GM12878 (cell line): ENCODE results near the gene SELPLG. TPM values are rescaled to one million over a fixed set of nuclear protein-coding genes. Genes with fewer than 3 reads are reported as not detected.
A peak's percentile ranks its signal among the peaks of the same experiment; 100 is the strongest.

Experiments used
- ATF7 ChIP-seq: fragments of 450-650 bp; IDR thresholded peaks from 2 replicates; pipeline ENCODE4 v1.6.1; 2016; ENCODE audit warnings: low read depth, mild to moderate bottlenecking
- CBFB ChIP-seq: IDR thresholded peaks from 2 replicates; pipeline ENCODE4 v1.6.1; 2016; ENCODE audit warnings: antibody characterized with exemption, low read depth
- CEBPB ChIP-seq, 2 experiments: fragments of 150-350 bp in 1 of 2; IDR thresholded peaks; 2 replicates each; pipeline ENCODE4 v1.6.1; 2012 to 2014; ENCODE audit warnings: low read depth in 2 of 2, low read length in 2 of 2, borderline replicate concordance in 1 of 2, inconsistent platforms in 1 of 2
- HDGF ChIP-seq: fragments of 450-650 bp; IDR thresholded peaks from 2 replicates; pipeline ENCODE4 v1.6.1; 2016; ENCODE audit warnings: antibody characterized with exemption
- KDM1A ChIP-seq: fragments of 200-600 bp; sonication (generic); IDR thresholded peaks from 2 replicates; pipeline ENCODE4 v1.6.1; 2016; ENCODE audit warnings: borderline replicate concordance
- PAX5 ChIP-seq: IDR thresholded peaks from 2 replicates; pipeline ENCODE4 v1.6.1; 2011; ENCODE audit warnings: low read depth, low read length, borderline replicate concordance
- PAX8 ChIP-seq: fragments of 450-650 bp; IDR thresholded peaks from 2 replicates; pipeline ENCODE4 v1.6.1; 2017; ENCODE audit warnings: mild to moderate bottlenecking, moderate library complexity
- PKNOX1 ChIP-seq: fragments of 450-650 bp; IDR thresholded peaks from 2 replicates; pipeline ENCODE4 v1.6.1; 2016; ENCODE audit warnings: mild to moderate bottlenecking
- RAD51 ChIP-seq: fragments of 450-650 bp; IDR thresholded peaks from 2 replicates; pipeline ENCODE4 v1.6.1; 2016; ENCODE audit warnings: moderate library complexity, mild to moderate bottlenecking, inconsistent platforms
- RBBP5 ChIP-seq: fragments of 200-600 bp; sonication (generic); conservative IDR thresholded peaks from 2 replicates; pipeline ENCODE4 v1.6.1; 2016
- RFX5 ChIP-seq: IDR thresholded peaks from 2 replicates; pipeline ENCODE4 v1.6.1; 2011; ENCODE audit warnings: low read depth, low read length, improper control_type of control experiment
- SMC3 ChIP-seq: IDR thresholded peaks from 2 replicates; pipeline ENCODE4 v1.6.1; 2011; ENCODE audit warnings: low read length, improper control_type of control experiment, borderline replicate concordance
- SREBF1 ChIP-seq: IDR thresholded peaks from 2 replicates; pipeline ENCODE4 v1.6.1; 2012; ENCODE audit warnings: mild to moderate bottlenecking, low read length
- WRNIP1 ChIP-seq: IDR thresholded peaks from 2 replicates; pipeline ENCODE4 v1.6.1; 2011; ENCODE audit warnings: low read depth, low read length, improper control_type of control experiment, borderline replicate concordance
- ZNF217 ChIP-seq: fragments of 450-650 bp; IDR thresholded peaks from 2 replicates; pipeline ENCODE4 v1.6.1; 2017; ENCODE audit warnings: antibody characterized with exemption, mild to moderate bottlenecking
- ZNF274 ChIP-seq: IDR thresholded peaks from one replicate; pipeline ENCODE4 v1.8.0; 2011; ENCODE audit not compliant: insufficient read length, insufficient read depth
- ZNF622 ChIP-seq: fragments of 450-650 bp; IDR thresholded peaks from 2 replicates; pipeline ENCODE4 v1.6.1; 2017; ENCODE audit warnings: mild to moderate bottlenecking, inconsistent platforms
- polyA plus RNA-seq, 11 experiments: library from polyadenylated mRNA; depleted of rRNA in 4 of 11; unstranded in 6 of 11; stranded (reverse) in 5 of 11; fragments of >200 nt; fragmentation: Nextera tagmentation in 4 of 11; fragmentation: Illumina TruSeq in 1 of 11; extraction: Ambion mirVana in 4 of 11; extraction: Trizol in 1 of 11; gene quantifications; 1 replicate in 1 of 11; 2 replicates in 10 of 11; pipeline versions ENCODE4 v1.2.1 to v1.2.3, GENCODE V29; 2011 to 2016; ENCODE audit warnings: inconsistent platforms in 2 of 11, missing spikeins in 2 of 11, low read depth in 1 of 11
- total RNA-seq, 4 experiments: library from RNA; depleted of rRNA in 3 of 4; stranded (reverse); fragments of >200 nt in 3 of 4; fragmentation: Illumina TruSeq in 1 of 4; extraction: Trizol in 1 of 4; gene quantifications; 2 replicates each; pipeline versions ENCODE4 v1.2.1 to v1.2.3, GENCODE V29; 2013 to 2021
- TF ChIP-seq, protein P1 (sequence below): IDR thresholded peaks from 2 replicates; pipeline ENCODE4 v1.6.1; 2012; ENCODE audit warnings: mild to moderate bottlenecking, low read depth, low read length
- TF ChIP-seq, protein P2 (sequence below): fragments of 450-650 bp; formaldehyde crosslinking; IDR thresholded peaks from 2 replicates; pipeline ENCODE4 v1.4.0; 2020; ENCODE audit warnings: mild to moderate bottlenecking, moderate library complexity
- TF ChIP-seq, protein P3 (sequence below): fragments of 450-650 bp; IDR thresholded peaks from 2 replicates; pipeline ENCODE4 v1.6.1; 2017; ENCODE audit warnings: mild to moderate bottlenecking

The SELPLG gene
- total and polyA plus RNA-seq, 10 of the 15 experiments (the other 5 are each of a cell fraction or from before 2014, with no cell fraction given): 3.2 to 32.3 (median 23.9) TPM

DNA sequence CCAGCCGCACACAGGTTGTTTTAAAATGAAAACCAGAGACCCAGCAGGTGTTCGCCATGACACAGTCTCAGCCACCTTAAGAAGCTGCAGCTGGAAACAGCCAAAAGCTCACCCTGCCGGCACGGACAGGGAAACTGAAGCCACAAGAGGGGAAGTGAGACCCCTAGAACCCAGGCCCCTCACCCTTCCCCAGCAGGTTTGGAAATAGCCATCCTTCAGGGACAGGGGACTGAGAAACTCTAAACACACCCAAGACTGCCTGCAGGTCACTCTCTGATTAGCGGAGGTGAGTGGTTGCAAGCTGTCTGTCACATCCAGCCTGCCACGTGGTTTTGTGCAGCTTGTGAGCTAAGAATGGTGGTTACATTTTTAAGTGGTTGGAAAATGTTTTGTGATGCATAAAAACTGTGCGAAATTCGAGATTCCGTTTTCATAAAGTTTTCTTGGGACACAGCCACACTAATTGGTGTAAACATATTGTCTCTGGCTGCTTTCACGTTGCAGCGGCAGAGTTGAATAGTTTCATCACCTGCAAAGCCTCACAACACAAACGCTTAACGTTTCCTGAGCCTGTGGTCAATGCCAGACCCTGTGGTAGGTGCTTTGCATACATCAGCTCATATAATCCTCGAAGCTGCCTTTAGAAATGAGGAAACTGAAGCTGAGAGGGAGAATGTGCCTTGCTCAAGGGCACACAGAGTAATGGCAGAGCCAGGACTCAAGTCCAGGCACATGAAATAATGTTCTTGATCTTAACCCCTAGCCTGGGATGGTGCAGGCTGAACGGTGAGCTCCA lies 1.7 kb upstream of the SELPLG start (continued):
- TF ChIP-seq ATF7 (peak; percentile 86), WRNIP1 (0 out of 2 replicates have a peak, but pooled peaks have one; percentile 66), RFX5 (no peak), ZNF274 (no peak), CBFB (peak; percentile 92), PAX5 (peak; percentile 82; the same call in 1 of the 2 replicates), PKNOX1 (peak; percentile 97), ZNF217 (peak; percentile 57; the same call in 1 of the 2 replicates), SMC3 (no peak; the same call in 1 of the 2 replicates), RAD51 (peak; percentile 93), RBBP5 (no peak), HDGF (no peak), ZNF622 (no peak), PAX8 (no peak), KDM1A (no peak), CEBPB (IDR thresholded peaks at IDR 0.05; ENCODE audit: borderline replicate concordance in 1 of 2, low read depth in 2 of 2, low read length in 2 of 2) (peak in 1 of 2 experiments; percentile 43; a peak in 1 of 4 replicates), SREBF1 (no peak)
- TF ChIP-seq, protein P1, sequence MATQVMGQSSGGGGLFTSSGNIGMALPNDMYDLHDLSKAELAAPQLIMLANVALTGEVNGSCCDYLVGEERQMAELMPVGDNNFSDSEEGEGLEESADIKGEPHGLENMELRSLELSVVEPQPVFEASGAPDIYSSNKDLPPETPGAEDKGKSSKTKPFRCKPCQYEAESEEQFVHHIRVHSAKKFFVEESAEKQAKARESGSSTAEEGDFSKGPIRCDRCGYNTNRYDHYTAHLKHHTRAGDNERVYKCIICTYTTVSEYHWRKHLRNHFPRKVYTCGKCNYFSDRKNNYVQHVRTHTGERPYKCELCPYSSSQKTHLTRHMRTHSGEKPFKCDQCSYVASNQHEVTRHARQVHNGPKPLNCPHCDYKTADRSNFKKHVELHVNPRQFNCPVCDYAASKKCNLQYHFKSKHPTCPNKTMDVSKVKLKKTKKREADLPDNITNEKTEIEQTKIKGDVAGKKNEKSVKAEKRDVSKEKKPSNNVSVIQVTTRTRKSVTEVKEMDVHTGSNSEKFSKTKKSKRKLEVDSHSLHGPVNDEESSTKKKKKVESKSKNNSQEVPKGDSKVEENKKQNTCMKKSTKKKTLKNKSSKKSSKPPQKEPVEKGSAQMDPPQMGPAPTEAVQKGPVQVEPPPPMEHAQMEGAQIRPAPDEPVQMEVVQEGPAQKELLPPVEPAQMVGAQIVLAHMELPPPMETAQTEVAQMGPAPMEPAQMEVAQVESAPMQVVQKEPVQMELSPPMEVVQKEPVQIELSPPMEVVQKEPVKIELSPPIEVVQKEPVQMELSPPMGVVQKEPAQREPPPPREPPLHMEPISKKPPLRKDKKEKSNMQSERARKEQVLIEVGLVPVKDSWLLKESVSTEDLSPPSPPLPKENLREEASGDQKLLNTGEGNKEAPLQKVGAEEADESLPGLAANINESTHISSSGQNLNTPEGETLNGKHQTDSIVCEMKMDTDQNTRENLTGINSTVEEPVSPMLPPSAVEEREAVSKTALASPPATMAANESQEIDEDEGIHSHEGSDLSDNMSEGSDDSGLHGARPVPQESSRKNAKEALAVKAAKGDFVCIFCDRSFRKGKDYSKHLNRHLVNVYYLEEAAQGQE: no peak
- TF ChIP-seq, protein P2, sequence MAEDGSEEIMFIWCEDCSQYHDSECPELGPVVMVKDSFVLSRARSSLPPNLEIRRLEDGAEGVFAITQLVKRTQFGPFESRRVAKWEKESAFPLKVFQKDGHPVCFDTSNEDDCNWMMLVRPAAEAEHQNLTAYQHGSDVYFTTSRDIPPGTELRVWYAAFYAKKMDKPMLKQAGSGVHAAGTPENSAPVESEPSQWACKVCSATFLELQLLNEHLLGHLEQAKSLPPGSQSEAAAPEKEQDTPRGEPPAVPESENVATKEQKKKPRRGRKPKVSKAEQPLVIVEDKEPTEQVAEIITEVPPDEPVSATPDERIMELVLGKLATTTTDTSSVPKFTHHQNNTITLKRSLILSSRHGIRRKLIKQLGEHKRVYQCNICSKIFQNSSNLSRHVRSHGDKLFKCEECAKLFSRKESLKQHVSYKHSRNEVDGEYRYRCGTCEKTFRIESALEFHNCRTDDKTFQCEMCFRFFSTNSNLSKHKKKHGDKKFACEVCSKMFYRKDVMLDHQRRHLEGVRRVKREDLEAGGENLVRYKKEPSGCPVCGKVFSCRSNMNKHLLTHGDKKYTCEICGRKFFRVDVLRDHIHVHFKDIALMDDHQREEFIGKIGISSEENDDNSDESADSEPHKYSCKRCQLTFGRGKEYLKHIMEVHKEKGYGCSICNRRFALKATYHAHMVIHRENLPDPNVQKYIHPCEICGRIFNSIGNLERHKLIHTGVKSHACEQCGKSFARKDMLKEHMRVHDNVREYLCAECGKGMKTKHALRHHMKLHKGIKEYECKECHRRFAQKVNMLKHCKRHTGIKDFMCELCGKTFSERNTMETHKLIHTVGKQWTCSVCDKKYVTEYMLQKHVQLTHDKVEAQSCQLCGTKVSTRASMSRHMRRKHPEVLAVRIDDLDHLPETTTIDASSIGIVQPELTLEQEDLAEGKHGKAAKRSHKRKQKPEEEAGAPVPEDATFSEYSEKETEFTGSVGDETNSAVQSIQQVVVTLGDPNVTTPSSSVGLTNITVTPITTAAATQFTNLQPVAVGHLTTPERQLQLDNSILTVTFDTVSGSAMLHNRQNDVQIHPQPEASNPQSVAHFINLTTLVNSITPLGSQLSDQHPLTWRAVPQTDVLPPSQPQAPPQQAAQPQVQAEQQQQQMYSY: no peak
- TF ChIP-seq, protein P3, sequence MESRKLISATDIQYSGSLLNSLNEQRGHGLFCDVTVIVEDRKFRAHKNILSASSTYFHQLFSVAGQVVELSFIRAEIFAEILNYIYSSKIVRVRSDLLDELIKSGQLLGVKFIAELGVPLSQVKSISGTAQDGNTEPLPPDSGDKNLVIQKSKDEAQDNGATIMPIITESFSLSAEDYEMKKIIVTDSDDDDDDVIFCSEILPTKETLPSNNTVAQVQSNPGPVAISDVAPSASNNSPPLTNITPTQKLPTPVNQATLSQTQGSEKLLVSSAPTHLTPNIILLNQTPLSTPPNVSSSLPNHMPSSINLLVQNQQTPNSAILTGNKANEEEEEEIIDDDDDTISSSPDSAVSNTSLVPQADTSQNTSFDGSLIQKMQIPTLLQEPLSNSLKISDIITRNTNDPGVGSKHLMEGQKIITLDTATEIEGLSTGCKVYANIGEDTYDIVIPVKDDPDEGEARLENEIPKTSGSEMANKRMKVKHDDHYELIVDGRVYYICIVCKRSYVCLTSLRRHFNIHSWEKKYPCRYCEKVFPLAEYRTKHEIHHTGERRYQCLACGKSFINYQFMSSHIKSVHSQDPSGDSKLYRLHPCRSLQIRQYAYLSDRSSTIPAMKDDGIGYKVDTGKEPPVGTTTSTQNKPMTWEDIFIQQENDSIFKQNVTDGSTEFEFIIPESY: no peak
